PC-3 (cell line): ENCODE measurements around the gene KLHDC8A. TPM values are rescaled to one million over a fixed set of nuclear protein-coding genes. Genes with fewer than 3 reads are reported as not detected.

ENCODE experiments used
- ATAC-seq: fragments of 200-7000 bp; cut with Tn5 transposase; 2 replicates; pipeline ENCODE4 v1.9.1; 2020; ENCODE audit warnings: mild to moderate bottlenecking, moderate library complexity
- BruUV-seq: library from RNA; stranded (reverse); fragments of 400-500 nt; replicated peaks from 2 replicates; lab custom pipeline; 2021; lab: Mats Ljungman, UMichigan
- CTCF ChIA-PET: fragments of 300-600 bp; sonication (Branson Sonifier 250); formaldehyde crosslinking; loops from one replicate; lab custom pipeline; 2022; ENCODE audit warnings: antibody characterized with exemption; lab: Charles Lee
- POLR2A ChIA-PET: fragments of 300-600 bp; sonication (Branson Sonifier 250); formaldehyde crosslinking; loops from one replicate; lab custom pipeline; 2022; ENCODE audit warnings: antibody characterized with exemption; ENCODE audit not compliant: unreplicated experiment; lab: Charles Lee
- DNase-seq: peaks from one replicate; pipeline ENCODE4 v3.0.0-alpha.2; 2015
- H2AFZ ChIP-seq: fragments of 300-600 bp; sonication (generic); 2 replicates; pipeline ENCODE4 v1.6.0; 2016; ENCODE audit warnings: antibody characterized with exemption, low read length
- H3F3A ChIP-seq: fragments of 300-600 bp; sonication (generic); one replicate; pipeline ENCODE4 v1.6.0; 2017; ENCODE audit warnings: antibody characterized with exemption, low read length, control low read depth, mild to moderate bottlenecking; ENCODE audit not compliant: unreplicated experiment
- H3K27ac ChIP-seq: fragments of 300-600 bp; sonication (generic); 2 replicates; pipeline ENCODE4 v1.5.1; 2016; ENCODE audit warnings: mild to moderate bottlenecking, low read length
- H3K27me3 ChIP-seq: fragments of 300-600 bp; sonication (generic); 2 replicates; pipeline ENCODE4 v1.6.1; 2016; ENCODE audit warnings: low read length, mixed read lengths
- H3K36me3 ChIP-seq: fragments of 300-600 bp; sonication (generic); 2 replicates; pipeline ENCODE4 v1.6.1; 2016; ENCODE audit warnings: low read depth, mixed run types, low read length, mixed read lengths
- H3K4me1 ChIP-seq: fragments of 300-600 bp; sonication (generic); 2 replicates; pipeline ENCODE4 v1.5.1; 2016; ENCODE audit warnings: low read length; ENCODE audit not compliant: insufficient read depth
- H3K4me2 ChIP-seq: fragments of 300-600 bp; sonication (generic); 2 replicates; pipeline ENCODE4 v1.6.0; 2016; ENCODE audit warnings: low read length
- H3K4me3 ChIP-seq: fragments of 300-600 bp; sonication (generic); 2 replicates; pipeline ENCODE4 v1.5.1; 2016; ENCODE audit warnings: mild to moderate bottlenecking, low read length, mixed read lengths
- H3K79me2 ChIP-seq: fragments of 300-600 bp; sonication (generic); 2 replicates; pipeline ENCODE4 v1.6.1; 2017; ENCODE audit warnings: low read length, mixed read lengths
- H3K9ac ChIP-seq: fragments of 300-600 bp; sonication (generic); 2 replicates; pipeline ENCODE4 v1.6.0; 2016; ENCODE audit warnings: mild to moderate bottlenecking, low read length
- H3K9me2 ChIP-seq: fragments of 300-600 bp; sonication (generic); replicated peaks from 2 replicates; pipeline ENCODE4 v1.6.1; 2016; ENCODE audit warnings: mixed run types, low read length, mixed read lengths
- H3K9me3 ChIP-seq: fragments of 300-600 bp; sonication (generic); 2 replicates; pipeline ENCODE4 v1.6.1; 2016; ENCODE audit warnings: low read length, mixed read lengths
- H4K20me1 ChIP-seq: fragments of 300-600 bp; sonication (generic); 2 replicates; pipeline ENCODE4 v1.6.1; 2016; ENCODE audit warnings: low read length, mixed read lengths
- CTCF ChIP-seq: fragments of 300-600 bp; sonication (generic); conservative IDR thresholded peaks from 2 replicates; pipeline ENCODE4 v1.5.1; 2017; ENCODE audit warnings: antibody characterized with exemption, low read depth, mild to moderate bottlenecking, low read length
- EZH2 ChIP-seq: fragments of 300-600 bp; sonication (generic); IDR thresholded peaks from one replicate; pipeline ENCODE4 v1.6.1; 2017; ENCODE audit warnings: antibody characterized with exemption, mild to moderate bottlenecking, low read length; ENCODE audit not compliant: unreplicated experiment
- EZH2phosphoT487 ChIP-seq: fragments of 300-600 bp; sonication (generic); IDR thresholded peaks from 2 replicates; pipeline ENCODE4 v1.6.1; 2018; ENCODE audit warnings: mild to moderate bottlenecking, antibody characterized with exemption, low read length, borderline replicate concordance
- intact Hi-C: fragments of 100-400 bp; cut with micrococcal nuclease; formaldehyde crosslinking; loops from 2 replicates; pipeline ENCODE4 v1.9.0; 2023
- total RNA-seq: library from RNA; depleted of rRNA; stranded (reverse); fragments of >200 nt; gene quantifications from 2 replicates; pipeline ENCODE4 v1.2.3, GENCODE V29; 2014

Gene KLHDC8A
- total RNA-seq, 1 experiment from 2014 or later: not detected

DNA sequence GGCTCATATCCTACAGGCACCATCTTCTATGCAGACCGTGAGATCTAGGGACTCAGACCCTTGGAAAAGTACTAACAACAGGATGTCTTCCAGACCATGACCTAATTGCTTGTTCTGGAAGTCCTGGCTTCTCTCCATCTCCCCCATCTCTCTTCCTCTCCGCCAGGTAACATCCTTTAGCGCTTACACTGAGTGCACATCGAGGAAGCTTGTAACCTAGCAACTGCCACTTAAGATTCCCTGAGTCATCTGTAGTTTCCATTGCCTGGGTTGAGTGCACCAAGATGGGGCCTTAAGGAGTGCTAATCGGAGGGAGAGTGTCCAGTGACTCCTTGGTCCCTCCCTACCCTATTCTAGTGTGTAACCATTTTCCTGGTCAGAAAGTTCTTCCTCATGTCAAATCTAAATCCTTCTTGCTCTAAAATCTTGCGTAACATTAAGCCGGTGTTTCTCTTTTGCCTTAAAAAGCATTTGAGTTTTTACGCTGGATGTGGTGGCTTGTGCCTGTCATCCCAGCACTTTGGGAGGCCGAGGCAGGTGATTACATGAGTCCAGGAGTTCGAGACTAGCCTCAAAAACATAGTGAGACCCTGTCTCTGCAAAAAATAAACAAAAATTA lies 9.7 kb downstream of the KLHDC8A start:
- DNase-seq (peak; percentile 48), ATAC-seq (peak; percentile 54; the same call in 1 of the 2 replicates)
- H3K9ac ChIP-seq: no peak overlapping the region
- no peak overlapping the region for H3K27ac ChIP-seq
- peaks cover 10% of the 10 kb centered on the region for H3K27me3 ChIP-seq
- ChIA-PET POLR2A (no interaction called here), CTCF (no interaction called here)
- H3K4me3 ChIP-seq: no peak overlapping the region
- H3K79me2 ChIP-seq: no peaks in the 10 kb centered on the region
- no peaks in the 10 kb centered on the region for H3K9me3 ChIP-seq
- H3K4me2 ChIP-seq: no peak overlapping the region
- no peaks in the 10 kb centered on the region for H3K9me2 ChIP-seq
- no peaks in the 10 kb centered on the region for H4K20me1 ChIP-seq
- TF ChIP-seq EZH2 (no peak), CTCF (no peak), EZH2phosphoT487 (no peak)
- no peak overlapping the region for H2AFZ ChIP-seq
- no peaks in the 10 kb centered on the region for H3K36me3 ChIP-seq
- H3K4me1 ChIP-seq: peaks cover 6% of the 10 kb centered on the region; the same call in 1 of the 2 replicates
- intact Hi-C loops: no loop called here
- no TSS peak for BruUV-seq
- no peaks in the 10 kb centered on the region for H3F3A ChIP-seq

- H3K9ac ChIP-seq: no peak overlapping the region
- H3K36me3 ChIP-seq: no peaks in the 10 kb centered on the region
- H3K9me2 ChIP-seq: no peaks in the 10 kb centered on the region
- H3F3A ChIP-seq: no peaks in the 10 kb centered on the region
- no peak overlapping the region for H3K4me3 ChIP-seq
- POLR2A ChIA-PET: no interaction called here
- no peaks in the 10 kb centered on the region for H4K20me1 ChIP-seq
- H3K9me3 ChIP-seq: no peaks in the 10 kb centered on the region
- no peak overlapping the region for H2AFZ ChIP-seq
- no peak for DNase-seq
- H3K4me1 ChIP-seq: peaks cover 6% of the 10 kb centered on the region; the same call in 1 of the 2 replicates
- TF ChIP-seq CTCF: no peak
- TF ChIP-seq EZH2: no peak
- no peak for TF ChIP-seq EZH2phosphoT487
- H3K79me2 ChIP-seq: no peaks in the 10 kb centered on the region
- H3K4me2 ChIP-seq: no peak overlapping the region
- no peak for ATAC-seq
- intact Hi-C loops: no loop called here
- CTCF ChIA-PET: interaction anchor here (0.5 kb wide), 1 partner anchor 10 kb away, joined by 3 read pairs; no protein-coding TSS in a partner anchor
- no peak overlapping the region for H3K27ac ChIP-seq
- H3K27me3 ChIP-seq: peaks cover 10% of the 10 kb centered on the region
- BruUV-seq: no TSS peak
Observed at GRCh38 chr1:205345761-205346160, 11.0 kb downstream of the KLHDC8A start.
